GM21447 (cell line): ENCODE data around the gene RNU5D-1.

Source experiments
- ATAC-seq: cut with Tn5 transposase; IDR thresholded peaks from one replicate; pipeline ENCODE4 v1.9.1; 2021; ENCODE audit not compliant: unreplicated experiment

Gene RNU5D-1

DNA sequence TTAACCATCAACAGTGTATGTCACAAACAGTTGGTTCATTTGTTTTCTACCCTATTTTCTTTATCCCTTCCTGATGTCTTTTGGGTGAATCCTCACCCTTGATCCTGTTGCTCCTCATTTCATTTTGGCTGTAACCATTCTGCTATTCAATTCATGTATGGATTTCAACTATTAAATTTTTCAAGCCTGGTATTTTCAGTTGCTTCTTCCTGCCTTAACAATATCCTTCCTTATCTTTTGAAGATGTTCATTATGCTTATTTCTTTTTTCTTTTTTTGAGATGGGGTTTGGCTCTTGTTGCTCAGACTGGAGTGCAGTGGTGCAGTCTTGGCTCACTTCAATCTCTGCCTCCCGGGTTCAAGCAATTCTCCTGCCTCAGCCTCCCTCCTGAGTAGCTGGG lies 2.8 kb upstream of the RNU5D-1 start:
- no peak for ATAC-seq

DNA sequence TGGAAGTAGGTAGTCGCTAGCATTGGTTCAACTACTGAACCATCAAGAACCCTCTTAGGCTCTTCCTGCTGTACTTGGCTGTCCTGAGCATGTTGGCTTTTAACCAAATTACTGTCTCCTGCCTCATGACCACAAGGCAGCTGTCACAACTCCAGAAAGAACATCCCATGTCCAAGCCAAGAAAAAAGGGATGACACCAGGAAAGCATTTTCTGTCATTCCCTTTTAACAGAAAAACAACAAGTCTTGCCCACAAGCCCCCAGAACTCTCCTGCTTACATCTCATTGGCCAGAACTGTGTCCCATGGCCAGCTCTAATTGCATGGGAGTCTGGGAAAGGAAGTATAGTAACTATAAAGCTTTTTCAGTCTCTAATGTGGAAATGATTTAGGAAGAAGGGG lies 2.4 kb upstream of the RNU5D-1 start:
- ATAC-seq: no peak

DNA sequence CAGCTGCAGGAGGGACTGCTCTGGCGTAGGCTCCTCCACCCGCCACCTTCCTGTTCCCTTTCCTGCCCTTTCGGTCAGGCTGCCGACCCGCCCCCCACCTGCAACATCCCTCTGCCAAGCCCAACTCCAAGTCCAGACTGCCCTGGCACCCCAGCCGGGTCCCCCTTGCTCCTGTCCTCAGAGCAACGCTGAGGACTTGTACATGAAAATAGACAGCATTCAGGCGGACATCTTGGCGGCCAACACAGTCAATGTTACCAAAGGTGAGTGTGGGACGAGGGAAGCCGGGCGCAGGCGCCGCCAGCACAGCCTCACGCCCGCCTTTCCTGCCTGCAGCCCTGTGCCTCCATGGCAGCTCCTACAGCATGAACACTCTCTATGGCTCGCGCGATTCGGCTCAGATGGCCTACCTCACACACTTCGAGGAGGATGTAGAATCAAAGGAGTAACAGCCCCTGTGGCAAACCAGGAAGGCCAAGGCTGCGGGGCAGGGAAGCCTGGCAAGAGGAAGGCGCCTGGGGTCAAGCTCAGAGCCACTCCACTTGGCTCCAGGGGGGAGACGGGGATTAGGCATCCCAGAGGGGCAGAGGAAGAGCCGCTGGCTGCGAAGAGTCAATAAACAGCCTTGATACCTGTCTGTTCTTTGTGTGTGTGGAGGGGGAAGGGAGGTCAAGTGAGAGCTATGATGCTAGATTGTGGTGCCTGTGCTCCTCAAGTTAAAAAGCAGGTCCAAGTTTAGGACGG lies 5.8 kb downstream of the RNU5D-1 start:
- no peak for ATAC-seq

DNA sequence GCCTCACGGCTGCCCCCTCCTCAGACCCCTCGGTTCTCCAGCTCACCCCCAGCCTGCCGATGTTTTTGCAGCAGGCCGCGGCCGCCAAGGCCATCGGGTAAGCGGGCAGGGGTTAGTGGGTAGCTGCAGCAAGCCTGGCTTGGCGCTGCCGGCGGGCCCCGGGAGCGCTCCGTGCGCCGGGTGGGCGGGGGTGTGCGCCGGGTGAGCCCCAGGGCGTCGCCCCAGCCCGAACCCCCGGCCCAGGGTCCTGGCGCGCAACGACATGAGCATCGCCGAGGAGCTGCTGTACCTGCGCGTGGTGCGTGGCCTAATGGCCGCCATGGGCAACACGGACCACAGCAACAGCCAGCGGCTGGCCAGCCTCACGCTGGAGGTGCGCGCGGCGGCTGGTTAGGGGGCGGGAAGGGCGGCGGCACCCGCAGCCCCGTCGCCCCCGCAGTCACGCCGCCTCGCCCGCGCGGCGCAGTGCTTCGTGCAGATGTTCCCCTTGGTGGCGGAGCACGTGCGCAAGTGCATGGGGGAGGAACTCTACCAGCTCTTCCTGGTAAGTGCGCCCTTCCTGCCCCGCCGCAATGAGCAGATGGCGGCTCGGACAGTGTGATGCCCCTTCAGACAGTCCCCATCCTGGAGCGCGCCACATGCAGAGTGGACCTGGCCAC lies 6.5 kb downstream of the RNU5D-1 start:
- no peak for ATAC-seq

DNA sequence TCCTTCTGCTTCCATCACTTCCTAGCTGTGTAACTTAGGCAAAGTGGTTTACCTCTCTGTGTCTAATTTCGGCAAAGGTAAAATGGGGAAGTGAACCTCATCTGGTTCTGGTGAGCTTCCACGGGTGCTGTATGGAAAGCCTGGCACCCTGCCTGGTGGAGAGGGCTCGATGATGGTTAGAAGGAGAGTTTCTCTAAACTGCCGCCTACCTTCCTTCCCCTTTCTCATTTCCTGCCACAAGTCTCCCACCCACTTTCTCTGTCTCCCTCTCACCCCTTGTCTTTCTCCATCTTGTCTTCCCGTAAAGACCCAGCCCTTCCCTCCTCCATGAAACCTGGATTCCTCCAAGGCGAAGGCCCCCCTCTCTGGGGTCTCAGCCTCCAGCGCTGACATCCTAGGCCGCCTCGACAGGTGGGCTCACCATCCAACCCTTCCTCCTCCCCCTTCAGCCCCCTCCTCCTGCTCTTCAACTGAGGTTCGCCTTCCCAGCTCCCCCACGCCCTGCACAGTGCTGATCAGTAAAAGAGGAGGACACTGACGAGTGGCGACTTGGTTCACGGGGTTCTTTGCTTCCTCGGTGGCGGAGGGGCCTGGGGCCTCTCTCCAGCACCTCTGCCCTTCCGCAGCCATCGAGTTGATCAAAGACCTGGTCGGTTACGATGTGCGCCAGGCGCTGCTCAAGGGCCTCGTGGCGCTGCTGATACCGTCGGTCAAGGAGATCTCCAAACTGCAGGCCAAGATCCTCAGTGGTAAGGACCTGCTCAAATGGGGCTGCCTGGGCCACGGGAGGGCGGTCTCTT lies 7.3 kb downstream of the RNU5D-1 start:
- peak; percentile 39 for ATAC-seq

DNA sequence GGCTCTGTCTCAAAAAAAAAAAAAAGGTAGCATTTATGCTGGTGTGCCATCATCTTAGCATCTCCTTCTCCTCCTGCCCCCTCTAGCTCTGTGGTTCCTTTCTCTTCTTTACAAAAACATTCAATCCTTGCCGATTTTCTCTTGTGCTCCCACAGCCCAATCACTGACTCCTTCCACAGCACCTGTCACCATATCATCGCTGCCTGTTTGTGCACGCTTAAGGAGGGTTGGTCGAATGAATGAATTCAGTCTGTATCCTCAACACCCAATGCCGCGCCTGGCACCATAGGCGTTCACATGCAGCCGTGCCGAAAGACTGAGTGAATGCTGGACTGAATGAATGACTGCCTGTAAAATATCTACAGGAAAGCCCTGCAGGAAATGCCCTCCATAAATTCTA lies 7.9 kb downstream of the RNU5D-1 start:
- no peak for ATAC-seq

DNA sequence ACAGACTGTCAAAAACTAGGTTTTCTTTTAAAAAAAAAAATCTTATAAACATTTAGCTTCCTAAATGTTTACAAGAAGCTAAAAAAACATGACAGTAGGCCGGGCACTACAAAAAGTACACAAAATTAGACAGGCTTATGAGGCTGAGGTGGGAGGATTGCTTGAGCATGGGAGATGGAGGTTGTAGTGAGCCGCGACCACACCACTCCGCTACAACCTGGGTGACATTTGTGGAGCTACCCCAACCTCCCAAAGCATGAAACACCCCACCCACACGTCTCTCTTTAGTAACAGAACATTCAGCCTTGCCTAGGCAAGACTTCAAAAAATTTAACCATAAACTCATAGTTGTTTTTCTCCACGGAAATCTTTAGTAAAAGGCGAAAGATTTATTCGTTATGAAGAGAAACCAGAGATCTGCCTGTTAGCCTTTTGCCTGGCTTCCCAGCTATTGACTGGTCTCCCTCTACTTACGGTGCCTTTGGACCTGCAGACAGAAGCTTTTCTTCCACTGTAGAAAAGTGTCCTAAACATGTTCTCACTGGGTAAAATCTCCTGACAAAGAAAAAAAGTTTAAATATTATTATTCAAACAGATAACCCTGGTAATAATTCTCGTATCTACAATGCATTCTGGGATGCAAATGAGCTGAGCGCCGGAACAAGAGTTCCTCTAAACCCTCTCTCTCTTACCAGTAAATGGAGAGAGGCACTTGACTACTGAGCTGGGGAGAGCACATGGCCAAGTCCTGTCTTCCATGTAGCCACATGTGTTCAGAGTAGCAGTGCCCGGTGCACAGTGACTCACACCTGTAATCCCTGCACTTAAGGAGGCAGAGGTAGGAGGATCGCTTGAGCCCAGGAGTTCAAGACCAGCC lies 9.2 kb downstream of the RNU5D-1 start:
- ATAC-seq: peak; percentile 66

DNA sequence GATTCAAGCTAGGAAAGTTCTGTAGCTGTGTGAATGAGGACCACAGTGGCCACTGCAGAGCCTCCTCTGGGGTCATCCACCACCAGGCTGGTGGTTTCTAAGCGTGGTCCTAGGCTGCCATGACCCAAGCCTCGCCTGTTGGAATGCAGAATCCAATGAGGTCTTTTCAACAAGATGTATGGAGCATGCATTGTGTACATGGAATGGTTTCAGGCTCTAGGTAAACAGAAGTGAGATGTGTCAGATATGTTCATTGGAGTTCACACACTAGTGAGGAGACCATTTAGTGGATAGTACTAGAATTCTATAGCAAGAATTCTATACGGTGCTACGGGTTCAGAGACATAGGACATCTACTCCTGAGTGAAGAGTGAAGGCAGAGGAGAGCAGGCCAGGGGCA lies 10.7 kb downstream of the RNU5D-1 start:
- ATAC-seq: no peak

DNA sequence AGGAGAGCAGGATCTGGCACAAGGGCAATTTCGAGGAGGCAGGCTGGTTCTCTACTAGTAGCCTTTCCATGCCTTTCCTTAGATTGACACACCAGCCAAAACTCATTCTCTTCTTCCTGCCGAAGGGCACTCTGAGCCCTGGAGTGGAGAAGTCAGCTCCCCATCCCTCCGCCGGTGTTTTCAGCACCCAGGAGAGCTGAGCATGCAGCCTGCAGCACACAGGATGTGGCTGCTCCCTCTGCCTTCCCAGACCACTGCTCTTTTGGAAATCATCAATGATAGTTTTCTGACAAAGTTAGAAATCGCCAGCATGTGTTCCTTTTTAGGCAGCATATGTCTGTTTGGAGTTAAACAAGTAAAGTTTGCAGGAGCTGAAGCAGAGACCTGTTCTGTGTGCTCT lies 11.7 kb downstream of the RNU5D-1 start:
- no peak for ATAC-seq

DNA sequence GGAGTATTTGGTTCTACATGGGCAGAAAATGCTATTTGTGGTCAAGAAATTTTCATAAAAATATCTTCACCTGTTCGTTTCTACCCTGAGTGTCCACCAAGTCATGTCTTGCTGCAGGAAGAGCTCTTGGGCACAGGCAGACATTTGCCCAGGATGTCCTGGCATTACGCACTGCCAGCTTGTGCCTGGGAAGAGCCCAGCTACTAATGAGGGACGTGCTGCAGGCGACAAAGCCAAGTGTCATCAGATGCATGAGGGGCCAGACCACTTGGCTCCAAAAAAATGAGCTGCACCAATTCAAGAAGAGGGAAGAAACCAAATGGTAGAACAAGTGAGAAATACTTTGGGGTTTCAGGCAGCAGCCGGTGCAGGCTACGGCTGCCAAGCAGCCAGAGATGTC lies 12.9 kb downstream of the RNU5D-1 start:
- ATAC-seq: no peak

DNA sequence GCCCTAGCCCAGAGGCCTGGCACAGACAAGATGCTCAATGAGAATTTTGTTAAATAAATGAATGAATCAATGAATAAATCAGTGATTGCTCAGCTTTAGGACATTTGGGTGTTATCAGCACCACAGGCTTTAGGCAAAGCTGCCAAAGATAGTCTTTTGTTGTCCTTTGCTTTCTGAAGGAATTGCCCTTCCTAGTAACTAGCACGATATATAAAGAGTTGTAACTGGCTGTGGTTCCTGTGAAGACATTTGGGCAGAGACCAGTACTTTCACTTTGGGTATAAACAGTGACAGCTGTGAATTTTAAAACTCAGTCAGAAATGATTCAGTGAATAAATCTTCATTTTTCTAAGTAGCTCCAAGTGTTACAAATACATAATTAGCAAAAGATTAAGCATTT lies 13.3 kb downstream of the RNU5D-1 start:
- ATAC-seq: no peak

DNA sequence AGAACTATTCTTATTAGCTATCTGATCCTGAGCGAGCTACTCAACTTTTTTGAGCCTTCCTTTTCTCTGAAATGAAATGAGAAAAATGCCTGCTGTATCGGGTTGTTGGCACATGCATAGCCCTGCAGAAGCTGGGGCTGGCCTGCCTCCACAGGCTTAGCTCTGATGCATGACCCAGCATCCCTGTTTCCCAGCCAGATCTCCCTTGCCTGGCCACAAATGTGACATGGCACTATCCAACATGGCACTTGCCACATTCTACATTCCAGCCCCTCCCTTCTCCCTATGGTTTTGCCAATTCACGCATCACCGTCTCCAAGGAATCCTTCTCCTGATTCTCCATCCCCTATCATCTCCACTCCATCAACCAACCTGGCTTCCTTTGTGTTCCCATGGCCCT lies 13.8 kb downstream of the RNU5D-1 start:
- no peak for ATAC-seq

DNA sequence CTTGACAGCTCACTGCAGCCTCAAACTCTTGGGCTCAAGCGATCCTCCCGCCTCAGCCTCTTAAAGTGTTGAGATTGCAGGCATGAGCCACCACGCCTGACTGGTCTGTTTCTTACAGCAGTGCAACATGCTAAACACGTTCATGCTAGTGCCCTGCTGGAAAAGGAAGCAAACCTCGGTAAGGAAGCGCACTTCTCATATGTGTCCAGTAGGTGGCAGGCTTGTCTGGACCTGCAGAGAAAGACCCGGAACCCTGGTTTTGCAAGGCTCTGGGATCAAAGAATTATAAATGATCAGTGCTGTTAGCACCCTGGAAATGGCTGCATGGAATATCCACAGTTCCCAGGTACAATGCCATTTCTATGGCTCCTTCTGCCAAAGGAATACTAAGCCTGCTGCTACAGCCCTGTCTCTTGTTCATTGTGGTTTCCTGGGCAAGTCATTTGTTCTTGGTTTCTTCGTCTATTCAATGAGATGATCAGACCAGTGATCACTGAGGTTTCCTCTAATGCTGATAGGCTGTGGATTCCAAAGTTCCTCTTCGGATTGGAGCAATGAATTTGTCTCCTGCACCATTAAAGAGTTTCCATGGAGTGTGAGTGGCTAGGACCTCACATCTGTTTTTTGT lies 15.9 kb downstream of the RNU5D-1 start:
- no peak for ATAC-seq

DNA sequence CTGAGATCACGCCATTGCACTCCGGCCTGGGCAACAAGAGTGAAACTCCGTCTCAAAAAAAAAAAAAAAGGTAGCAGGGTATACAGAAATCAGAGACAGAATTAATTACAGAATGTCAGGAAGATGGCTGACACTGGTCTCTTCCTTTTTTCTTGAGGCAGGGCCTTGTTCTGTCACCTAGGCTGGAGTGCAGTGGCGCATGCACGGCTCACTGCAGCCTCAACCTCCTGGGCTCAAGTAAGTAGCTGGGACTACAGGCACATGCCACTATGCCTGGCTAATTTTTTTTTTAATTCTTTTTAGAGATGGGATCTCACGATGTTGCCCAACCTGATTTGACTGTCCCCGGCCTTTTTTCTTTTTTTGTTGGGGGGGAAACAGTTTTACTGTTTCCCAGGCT lies 16.4 kb downstream of the RNU5D-1 start:
- ATAC-seq: no peak

DNA sequence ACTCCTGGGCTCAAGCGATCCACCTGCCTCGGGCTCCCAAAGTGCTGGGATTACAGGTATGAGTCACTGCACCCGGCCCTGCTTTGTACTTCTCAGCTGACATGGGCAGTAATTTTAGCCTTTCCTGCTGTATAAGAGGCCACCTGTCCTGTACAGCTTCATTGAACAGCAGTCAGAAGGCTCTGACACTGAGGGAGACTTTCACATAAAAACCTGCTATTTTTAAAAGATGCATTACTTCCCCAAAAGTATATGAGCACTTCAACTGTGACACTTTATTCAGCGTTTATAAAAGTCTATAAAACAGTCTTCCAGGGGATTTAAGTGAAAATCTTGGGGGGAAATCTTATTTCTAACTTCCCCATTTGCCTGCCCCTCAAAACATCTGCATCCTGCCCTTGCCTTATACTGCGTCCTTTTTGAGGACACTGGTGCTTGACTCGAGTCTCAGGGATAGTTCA lies 17.6 kb downstream of the RNU5D-1 start:
- ATAC-seq: peak; percentile 73

DNA sequence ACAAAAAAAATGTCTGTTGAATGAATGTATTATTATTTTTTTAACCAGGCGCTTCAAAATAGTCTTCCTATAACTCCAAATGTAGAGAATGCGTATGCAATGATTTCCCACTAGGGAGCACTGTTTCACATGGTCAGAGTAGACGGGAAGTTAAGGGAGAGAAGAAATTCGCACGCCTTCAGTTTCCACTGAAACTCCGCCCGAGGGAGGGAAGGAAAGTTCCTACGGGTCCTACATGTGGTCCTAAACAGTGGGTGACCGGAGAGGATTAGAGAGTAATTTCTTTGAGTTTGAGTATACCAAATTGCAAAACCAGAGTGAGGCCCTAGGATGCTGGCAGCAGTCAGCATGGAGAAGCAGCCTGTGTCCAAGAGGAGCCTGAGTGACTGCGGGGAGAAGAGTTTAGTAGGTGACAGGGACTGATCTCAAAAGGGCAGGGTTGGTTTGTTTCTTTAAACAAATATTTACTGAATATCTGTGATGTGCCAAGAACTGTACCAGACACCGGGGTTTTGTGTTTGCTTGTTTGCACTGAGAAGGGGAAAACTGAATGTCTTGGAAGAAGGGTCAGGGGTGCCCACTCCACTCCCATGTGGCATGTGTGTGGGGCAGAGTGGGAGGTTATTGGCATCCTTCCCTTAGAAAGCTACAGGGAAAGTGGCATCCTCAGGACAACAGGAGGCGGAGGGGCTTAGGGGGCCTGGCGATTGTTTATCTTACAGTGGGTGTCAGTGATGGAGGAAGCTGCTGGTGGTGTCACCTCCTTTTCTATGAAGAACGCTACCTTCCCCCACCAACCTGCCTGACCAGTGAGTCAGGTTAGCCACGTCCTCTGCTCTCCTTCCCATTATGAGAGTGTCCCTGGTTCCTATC lies 22.8 kb downstream of the RNU5D-1 start:
- ATAC-seq: no peak

DNA sequence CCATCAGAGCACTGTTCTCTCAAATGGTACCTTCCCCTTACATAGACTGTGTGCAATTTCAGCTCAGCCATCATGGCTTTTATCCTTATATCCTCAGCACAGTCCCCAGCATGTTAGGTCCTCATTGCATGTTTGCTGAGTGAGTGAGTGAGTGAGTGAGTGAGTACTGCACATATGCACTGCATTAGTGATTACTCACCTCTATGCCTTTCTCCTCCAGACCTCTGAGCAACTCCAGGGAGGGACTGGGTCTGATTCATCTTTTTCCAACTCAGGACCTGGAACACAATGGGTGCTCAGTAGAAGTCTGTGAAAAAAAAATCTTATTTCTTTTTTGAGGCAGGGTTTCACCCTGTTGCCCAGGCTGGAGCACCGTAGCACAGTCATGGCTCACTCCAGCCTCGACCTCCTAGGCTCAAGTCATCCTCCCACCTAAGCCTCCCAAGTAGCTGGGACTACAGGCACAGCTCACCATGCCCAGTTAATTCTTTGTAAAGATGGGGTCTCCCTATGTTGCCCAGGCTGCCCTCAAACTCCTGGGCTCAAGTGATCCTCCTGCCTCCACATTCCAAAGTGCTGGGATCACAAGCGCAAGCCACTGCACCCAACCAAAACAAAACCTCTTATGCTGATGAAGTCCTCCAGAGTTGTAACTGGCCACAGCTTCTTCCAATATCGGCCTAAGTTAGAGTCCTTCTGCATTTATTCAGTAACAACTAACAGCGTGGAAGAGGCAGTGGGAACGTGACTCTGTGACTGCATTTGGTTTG lies 23.7 kb downstream of the RNU5D-1 start:
- no peak for ATAC-seq

DNA sequence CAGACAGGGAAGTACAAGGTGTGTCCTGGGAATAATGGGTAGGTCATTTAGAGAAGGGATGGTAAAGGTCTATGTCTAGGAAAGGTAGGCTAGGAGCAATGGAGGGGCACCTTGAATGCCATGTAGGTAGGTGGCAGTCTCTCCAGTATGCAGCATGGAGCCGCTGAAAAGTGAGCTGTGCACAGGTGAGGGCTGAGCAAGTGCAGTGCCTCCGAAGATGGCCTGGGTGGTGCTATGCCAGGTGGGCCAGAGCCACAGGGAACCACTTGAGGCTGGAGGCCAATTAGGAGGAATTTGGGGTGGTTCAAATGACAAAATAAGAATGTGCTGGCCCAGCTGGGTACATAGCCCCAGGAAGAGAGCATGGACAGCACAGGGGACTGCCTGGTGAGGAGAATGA lies 25.0 kb downstream of the RNU5D-1 start:
- ATAC-seq: no peak

DNA sequence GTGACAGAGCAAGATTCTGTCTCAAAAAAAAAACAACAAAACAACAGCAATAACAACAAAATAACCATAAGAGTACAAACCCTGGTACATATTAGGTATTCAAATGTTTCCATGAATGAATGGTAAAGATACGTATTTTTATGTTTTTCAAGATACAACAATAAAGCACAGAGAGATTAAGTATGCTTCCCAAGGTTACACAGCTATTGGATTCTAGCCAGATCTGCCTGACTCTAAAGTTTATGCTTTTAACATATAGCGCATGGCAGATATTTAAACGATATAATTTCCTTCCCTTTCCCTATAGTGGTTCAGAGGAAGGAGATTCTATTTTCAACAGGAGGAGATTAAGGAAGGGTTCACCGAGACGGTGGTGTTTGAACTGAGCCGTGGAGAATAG lies 25.5 kb downstream of the RNU5D-1 start:
- ATAC-seq: no peak
